B cell (primary cell): Measurements from ENCODE around the gene PPP1R12C.

Source experiments
- EZH2 ChIP-seq: IDR thresholded peaks from 2 replicates; pipeline ENCODE4 v1.6.1; 2012; ENCODE audit warnings: borderline replicate concordance, low read depth, mild to moderate bottlenecking, moderate library complexity, low read length; ENCODE audit not compliant: insufficient read depth, poor library complexity, severe bottlenecking
- TF ChIP-seq, protein P1 (sequence below): fragments of 200-600 bp; IDR thresholded peaks from one replicate; pipeline ENCODE4 v1.8.0; 2022; ENCODE audit warnings: antibody characterized with exemption, mild to moderate bottlenecking

DNA sequence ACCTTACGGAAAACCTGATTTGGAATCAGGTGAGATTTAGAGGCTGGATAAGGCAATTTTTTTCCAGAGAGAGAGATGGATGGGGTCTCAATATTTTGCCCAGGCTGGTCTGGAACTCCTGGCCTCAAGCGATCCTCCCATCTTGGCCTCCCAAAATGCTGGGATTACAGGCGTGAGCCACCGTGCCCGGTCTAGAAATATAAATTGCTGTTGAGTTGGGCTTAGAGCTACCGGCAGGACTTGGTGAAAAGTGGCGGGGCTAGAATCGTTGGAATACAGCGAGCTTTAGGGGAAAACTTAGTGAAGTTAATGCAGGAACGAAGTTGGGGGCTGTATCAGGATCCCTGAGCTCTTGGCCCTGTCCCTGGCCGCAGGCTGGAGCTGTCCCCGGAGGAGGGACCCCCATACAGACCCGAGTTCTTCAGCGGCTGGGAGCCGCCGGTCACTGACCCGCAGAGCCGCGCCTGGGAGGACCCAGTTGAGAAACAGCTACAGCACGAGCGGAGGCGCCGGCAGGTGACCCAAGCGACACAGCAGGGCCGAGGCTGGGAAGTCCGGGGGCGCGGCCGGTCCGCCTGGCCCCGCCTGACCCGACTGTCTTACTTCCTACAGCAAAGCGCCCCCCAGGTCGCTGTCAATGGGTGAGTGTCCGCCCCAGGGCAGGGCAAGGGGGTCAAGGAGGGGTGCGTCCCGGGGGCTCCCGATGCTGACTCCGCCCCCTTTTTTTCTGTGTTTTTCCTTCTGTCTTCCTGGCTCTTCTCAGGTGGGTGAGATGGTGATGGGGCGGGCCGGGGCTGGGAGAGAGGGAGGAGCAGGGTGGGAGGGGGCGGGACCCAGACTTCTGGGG is 34.2 kb downstream of the PPP1R12C start:
- TF ChIP-seq, protein P1, sequence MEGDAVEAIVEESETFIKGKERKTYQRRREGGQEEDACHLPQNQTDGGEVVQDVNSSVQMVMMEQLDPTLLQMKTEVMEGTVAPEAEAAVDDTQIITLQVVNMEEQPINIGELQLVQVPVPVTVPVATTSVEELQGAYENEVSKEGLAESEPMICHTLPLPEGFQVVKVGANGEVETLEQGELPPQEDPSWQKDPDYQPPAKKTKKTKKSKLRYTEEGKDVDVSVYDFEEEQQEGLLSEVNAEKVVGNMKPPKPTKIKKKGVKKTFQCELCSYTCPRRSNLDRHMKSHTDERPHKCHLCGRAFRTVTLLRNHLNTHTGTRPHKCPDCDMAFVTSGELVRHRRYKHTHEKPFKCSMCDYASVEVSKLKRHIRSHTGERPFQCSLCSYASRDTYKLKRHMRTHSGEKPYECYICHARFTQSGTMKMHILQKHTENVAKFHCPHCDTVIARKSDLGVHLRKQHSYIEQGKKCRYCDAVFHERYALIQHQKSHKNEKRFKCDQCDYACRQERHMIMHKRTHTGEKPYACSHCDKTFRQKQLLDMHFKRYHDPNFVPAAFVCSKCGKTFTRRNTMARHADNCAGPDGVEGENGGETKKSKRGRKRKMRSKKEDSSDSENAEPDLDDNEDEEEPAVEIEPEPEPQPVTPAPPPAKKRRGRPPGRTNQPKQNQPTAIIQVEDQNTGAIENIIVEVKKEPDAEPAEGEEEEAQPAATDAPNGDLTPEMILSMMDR = no peak
- TF ChIP-seq EZH2 = no peak
